ENCODE measurements around the gene GPC1.
"Not testable (repeated sequence)": the region's sequence is repeated elsewhere in the genome, so short reads cannot be mapped to it uniquely, and the experiment has no call there.

- TF ChIP-seq, protein P1, sequence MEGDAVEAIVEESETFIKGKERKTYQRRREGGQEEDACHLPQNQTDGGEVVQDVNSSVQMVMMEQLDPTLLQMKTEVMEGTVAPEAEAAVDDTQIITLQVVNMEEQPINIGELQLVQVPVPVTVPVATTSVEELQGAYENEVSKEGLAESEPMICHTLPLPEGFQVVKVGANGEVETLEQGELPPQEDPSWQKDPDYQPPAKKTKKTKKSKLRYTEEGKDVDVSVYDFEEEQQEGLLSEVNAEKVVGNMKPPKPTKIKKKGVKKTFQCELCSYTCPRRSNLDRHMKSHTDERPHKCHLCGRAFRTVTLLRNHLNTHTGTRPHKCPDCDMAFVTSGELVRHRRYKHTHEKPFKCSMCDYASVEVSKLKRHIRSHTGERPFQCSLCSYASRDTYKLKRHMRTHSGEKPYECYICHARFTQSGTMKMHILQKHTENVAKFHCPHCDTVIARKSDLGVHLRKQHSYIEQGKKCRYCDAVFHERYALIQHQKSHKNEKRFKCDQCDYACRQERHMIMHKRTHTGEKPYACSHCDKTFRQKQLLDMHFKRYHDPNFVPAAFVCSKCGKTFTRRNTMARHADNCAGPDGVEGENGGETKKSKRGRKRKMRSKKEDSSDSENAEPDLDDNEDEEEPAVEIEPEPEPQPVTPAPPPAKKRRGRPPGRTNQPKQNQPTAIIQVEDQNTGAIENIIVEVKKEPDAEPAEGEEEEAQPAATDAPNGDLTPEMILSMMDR (IDR thresholded peaks at IDR 0.05), result not testable (repeated sequence)
- not testable (repeated sequence) for TF ChIP-seq POLR2A (IDR thresholded peaks at IDR 0.05)
Measured at GRCh38 chr2:240497082-240497481, 61.6 kb downstream of the GPC1 start.

Measured in Peyer's patch (tissue), 4 donors.